ENCODE results near the gene CDK6. TPM values are rescaled to one million over a fixed set of nuclear protein-coding genes. Genes with fewer than 3 reads are reported as not detected.

Gene CDK6
- total and polyA plus RNA-seq, 2 of the 8 experiments (the other 6 are each of a cell fraction or from before 2014, with no cell fraction given) = 5.9 to 18.9 TPM

GRCh38 chr7:92769394-92769699 lies 67.0 kb downstream of the CDK6 start:
- H2BK120ac ChIP-seq (replicated peaks; ENCODE audit: low read depth, low read length) = peak overlapping the region; percentile 74
- H3K79me1 ChIP-seq (ENCODE audit: low read depth, low read length) = no peaks in the 10 kb centered on the region; the same call in 1 of the 2 replicates
- H2BK20ac ChIP-seq (ENCODE audit: low read length) = no peak overlapping the region
- no peak overlapping the region for H3K14ac ChIP-seq (ENCODE audit: insufficient read length)
- no peaks in the 10 kb centered on the region for H3K27me3 ChIP-seq (replicated peaks in 1 of 4; ENCODE audit: control insufficient read depth in 3 of 4, extremely low read depth in 1 of 4, insufficient read depth in 3 of 4, low read length in 3 of 4)
- H3K4me1 ChIP-seq (replicated peaks in 1 of 4; ENCODE audit: control insufficient read depth in 3 of 4, insufficient read depth in 4 of 4, low read length in 3 of 4) = peaks cover 0 to 33% (median 16%) of the 10 kb centered on the region in 4 experiments; a peak in 4 of 7 replicates
- H4K5ac ChIP-seq (ENCODE audit: insufficient read length, low read depth, low read length) = peak overlapping the region; percentile 75
- DNase-seq (ENCODE audit: low read depth in 1 of 2, low spot score in 2 of 2) (no peak), FAIRE-seq (no peak)
- H3K27ac ChIP-seq (ENCODE audit: low read depth, low read length) = no peak overlapping the region
- CTCF ChIA-PET (ENCODE audit: partially characterized antibody) = interaction anchor here (0.9 kb wide), 1 partner anchor 79 kb away, joined by 3 read pairs; no protein-coding TSS in a partner anchor
- no peak overlapping the region for H2BK12ac ChIP-seq (ENCODE audit: low read depth, low read length)
- H3K4me2 ChIP-seq (ENCODE audit: insufficient read depth in 1 of 2, low read depth in 2 of 2, low read length in 2 of 2) = no peak overlapping the region
- H3K23ac ChIP-seq (ENCODE audit: insufficient read length) = no peak overlapping the region
- H2AFZ ChIP-seq (ENCODE audit: low read length) = no peak overlapping the region
- POLR2A ChIA-PET (ENCODE audit: partially characterized antibody) = no interaction called here
- no peak overlapping the region for H3K56ac ChIP-seq (replicated peaks; ENCODE audit: insufficient read length, low read depth, low read length)
- H3K4me3 ChIP-seq (ENCODE audit: extremely low read depth in 1 of 4, insufficient read depth in 2 of 4, low read depth in 3 of 4, low read length in 4 of 4) = no peak overlapping the region
- H3K4ac ChIP-seq (replicated peaks; ENCODE audit: insufficient read length, low read depth, low read length) = no peak overlapping the region
- H4K20me1 ChIP-seq (replicated peaks in 1 of 2; ENCODE audit: control insufficient read depth in 1 of 2, insufficient read depth in 2 of 2, low read length in 2 of 2) = no peaks in the 10 kb centered on the region
- no peaks in the 10 kb centered on the region for H3K9me3 ChIP-seq (ENCODE audit: insufficient read depth in 2 of 2, low read depth in 1 of 2, low read length in 1 of 2)
- H2BK5ac ChIP-seq (ENCODE audit: low read depth, low read length) = no peak overlapping the region
- no peak overlapping the region for H3K18ac ChIP-seq (ENCODE audit: extremely low read depth, low read length)
- no peak overlapping the region for H4K8ac ChIP-seq (ENCODE audit: extremely low read depth, insufficient read depth, low read length)
- H3K36me3 ChIP-seq (ENCODE audit: control insufficient read depth in 2 of 4, insufficient read depth in 4 of 4, low read length in 3 of 4) = peaks cover 0 to 3% (median 0%) of the 10 kb centered on the region in 4 experiments; a peak in 1 of 8 replicates
- H3K9ac ChIP-seq (replicated peaks in 1 of 4; ENCODE audit: extremely low read depth in 1 of 4, low read depth in 3 of 4, low read length in 3 of 4) = no peak overlapping the region
- H2AK5ac ChIP-seq (ENCODE audit: low read depth, low read length) = no peak overlapping the region
- H4K91ac ChIP-seq (replicated peaks; ENCODE audit: insufficient read length, low read length) = no peak overlapping the region
- no peaks in the 10 kb centered on the region; the same call in 1 of the 2 replicates for H3K23me2 ChIP-seq (ENCODE audit: low read depth, low read length)
- H3K79me2 ChIP-seq (ENCODE audit: control insufficient read depth in 1 of 2, insufficient read depth in 2 of 2, low read length in 2 of 2) = no peaks in the 10 kb centered on the region
- H2BK15ac ChIP-seq (ENCODE audit: low read length) = no peak overlapping the region
- TF ChIP-seq MAX (IDR thresholded peaks at IDR 0.05) (no peak), JUN (IDR thresholded peaks at IDR 0.05; ENCODE audit: low read depth, low read length) (no peak), TCF12 (IDR thresholded peaks at IDR 0.05; ENCODE audit: low read depth, low read length) (no peak), PHF8 (conservative IDR thresholded peaks at IDR 0.05; ENCODE audit: low read depth, low read length) (no peak), KDM1A (IDR thresholded peaks at IDR 0.05; ENCODE audit: borderline replicate concordance, low read length) (no peak), SUZ12 (IDR thresholded peaks at IDR 0.05; ENCODE audit: low read length) (no peak), RNF2 (IDR thresholded peaks at IDR 0.05; ENCODE audit: borderline replicate concordance, low read depth, low read length, missing control alignments, poor library complexity, severe bottlenecking) (no peak), KDM4A (IDR thresholded peaks at IDR 0.05; ENCODE audit: low read depth, low read length, severe bottlenecking) (no peak), SIRT6 (IDR thresholded peaks at IDR 0.05; ENCODE audit: low read length) (no peak), CTCF (IDR thresholded peaks at IDR 0.05; ENCODE audit: control extremely low read depth in 1 of 3, insufficient read depth in 1 of 3, low read depth in 1 of 3, low read length in 3 of 3) (no peak), MAFK (IDR thresholded peaks at IDR 0.05; ENCODE audit: low read depth, low read length) (no peak)

Data from H1 (cell line).